Activated CD8-positive, alpha-beta memory T cell treated with anti-CD3 and anti-CD28 coated beads, Interleukin-2, amount 50 U/mL, for 1 hour (primary cell): Measurements from ENCODE around the gene BOK.

Source experiments
- DNase-seq: peaks from one replicate; pipeline ENCODE4 v3.0.0-alpha.2; 2020; ENCODE audit errors: extremely low read depth

Gene BOK

GRCh38 chr2:241538838-241539615, 19.5 kb upstream of the BOK start:
- no peak for DNase-seq

GRCh38 chr2:241539616-241540374, 18.8 kb upstream of the BOK start:
- DNase-seq, result no peak

GRCh38 chr2:241540401-241540770, 18.2 kb upstream of the BOK start:
- no peak for DNase-seq

DNA sequence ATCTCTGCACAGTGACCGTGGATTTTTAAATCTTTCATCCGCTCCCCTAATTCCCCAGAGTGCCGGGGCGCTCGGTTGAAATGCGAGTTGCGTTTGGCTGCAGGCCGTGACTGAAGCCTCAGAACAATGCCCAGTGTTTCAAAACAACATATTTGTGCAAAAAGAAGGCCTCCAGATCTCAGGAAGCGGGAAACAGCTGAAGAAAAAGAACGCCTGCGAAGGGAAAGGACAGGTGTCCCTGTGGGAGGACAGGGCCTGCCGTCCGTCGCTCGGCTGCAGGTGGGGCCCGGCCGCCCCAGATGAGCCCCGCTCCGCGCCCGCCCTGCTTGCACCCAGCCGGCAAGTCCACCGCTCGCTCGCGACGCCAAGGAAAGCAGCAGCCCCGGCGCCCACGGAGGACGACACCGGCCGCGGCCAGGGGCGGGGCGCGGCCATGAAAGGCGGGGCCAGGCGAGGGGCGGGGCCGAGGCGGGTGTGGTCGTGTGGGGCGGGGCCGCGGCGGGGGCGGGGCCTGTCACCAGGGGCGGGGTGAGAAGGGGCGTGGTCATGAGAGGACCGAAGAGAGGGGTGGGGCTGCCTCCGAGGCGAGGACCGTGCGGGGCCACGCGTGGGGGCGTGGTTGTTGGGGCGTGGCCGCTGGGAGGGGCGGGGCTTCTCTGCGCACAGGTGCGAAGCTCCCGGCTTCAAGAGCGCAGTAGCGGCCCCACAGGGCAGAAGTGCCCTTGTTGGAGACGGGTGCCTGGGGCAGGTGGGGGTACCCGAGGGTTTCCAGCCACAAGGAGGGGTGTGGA, 17.6 kb upstream of the BOK start:
- no peak for DNase-seq

GRCh38 chr2:241541564-241542277, 16.8 kb upstream of the BOK start:
- DNase-seq, result no peak

- no peak for DNase-seq
These were observed 16.3 kb upstream of the BOK start for GRCh38 chr2:241542278-241542605.

- no peak for DNase-seq
These were observed 13.4 kb upstream of the BOK start for GRCh38 chr2:241545106-241545505.

DNA sequence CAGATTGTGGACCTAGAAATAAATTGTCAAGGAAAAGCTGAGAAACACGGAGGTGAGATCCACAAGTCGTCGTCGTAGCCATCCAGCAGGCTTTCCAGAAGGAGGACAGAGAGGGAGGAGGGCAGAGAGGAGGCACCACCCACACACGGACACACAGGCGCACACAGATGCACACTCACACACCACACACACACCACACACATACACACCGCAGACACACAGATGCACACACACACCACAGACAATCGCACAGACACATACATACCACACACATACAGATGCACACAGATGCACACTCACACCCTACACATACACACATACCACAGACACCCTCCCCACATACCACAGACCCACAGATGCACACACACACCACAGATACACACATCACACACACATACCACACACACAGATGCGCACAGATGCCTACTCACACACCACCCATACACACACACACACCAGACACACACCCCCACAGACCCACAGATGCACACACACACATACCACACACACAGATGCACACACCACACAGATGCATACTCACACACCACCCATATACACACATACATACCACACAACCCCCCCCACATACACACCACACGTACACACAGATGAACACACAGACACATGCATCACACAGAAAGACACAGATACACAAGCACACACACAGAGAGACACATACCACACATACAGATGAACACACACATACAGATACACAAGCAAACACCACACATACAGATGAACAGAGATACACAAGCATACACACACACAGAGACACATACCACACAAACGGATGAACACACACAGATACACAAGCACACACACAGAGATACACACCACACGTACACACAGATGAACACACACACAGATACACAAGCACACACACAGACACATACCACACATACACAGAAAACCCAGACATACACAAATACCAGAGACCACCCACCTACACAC, 12.7 kb upstream of the BOK start:
- DNase-seq, result no peak

- DNase-seq, result no peak
These were observed 11.6 kb upstream of the BOK start for GRCh38 chr2:241546771-241547498.

DNA sequence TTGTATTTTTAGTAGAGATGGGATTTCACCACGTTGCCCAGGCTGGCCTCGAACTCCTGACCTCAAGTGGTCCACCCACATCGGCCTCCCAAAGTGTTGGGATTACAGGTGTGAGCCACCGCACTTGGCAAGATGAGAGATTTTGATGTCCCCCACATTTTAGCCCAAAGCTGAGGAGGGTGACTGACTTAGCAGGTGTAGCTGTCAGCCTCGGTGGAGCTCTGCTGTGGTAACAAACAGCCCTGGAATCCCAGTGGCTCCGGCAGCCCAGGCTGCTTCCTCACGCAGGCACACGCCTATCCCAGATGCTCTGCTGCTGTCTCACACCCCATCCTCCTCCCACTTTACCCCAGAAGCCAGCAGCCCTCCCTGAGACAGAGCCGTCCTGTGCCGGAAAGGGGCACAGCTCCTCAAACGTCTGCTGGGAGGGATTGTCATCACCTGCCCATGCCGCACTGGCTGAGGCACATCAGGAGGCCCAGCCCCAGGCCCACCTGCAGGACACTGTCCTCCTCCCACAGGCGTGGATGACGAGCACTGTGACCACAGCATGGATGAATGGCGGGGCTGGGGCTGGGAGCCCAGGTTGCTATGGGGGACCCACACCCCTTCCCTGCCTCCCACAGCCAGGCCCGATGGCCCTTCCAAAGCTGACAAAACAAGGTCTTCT, 10.6 kb upstream of the BOK start:
- no peak for DNase-seq

GRCh38 chr2:241548451-241548835, 10.1 kb upstream of the BOK start:
- DNase-seq, result no peak

- DNase-seq, result no peak
These were observed 7.6 kb upstream of the BOK start for GRCh38 chr2:241550616-241551580.

DNA sequence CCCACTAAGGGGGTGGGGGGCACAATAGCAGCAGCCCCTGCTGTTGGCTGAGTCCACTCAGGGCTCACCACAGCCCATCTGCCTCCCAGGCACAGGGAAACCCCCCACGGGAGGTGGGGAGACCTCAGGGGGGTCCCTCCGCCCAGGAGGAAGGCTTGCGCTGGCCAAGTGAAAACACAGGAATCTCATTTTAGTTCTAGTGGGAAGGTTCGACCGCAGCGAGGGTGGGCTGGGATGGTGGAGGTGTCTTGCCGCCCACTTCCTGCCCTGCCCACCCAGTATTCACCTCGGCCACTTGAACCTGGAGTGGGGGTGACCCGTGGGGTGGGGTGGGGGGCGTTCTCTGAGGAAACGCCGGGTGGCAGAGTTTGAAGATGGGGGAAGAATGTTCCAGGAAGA, 6.9 kb upstream of the BOK start:
- no peak for DNase-seq

DNA sequence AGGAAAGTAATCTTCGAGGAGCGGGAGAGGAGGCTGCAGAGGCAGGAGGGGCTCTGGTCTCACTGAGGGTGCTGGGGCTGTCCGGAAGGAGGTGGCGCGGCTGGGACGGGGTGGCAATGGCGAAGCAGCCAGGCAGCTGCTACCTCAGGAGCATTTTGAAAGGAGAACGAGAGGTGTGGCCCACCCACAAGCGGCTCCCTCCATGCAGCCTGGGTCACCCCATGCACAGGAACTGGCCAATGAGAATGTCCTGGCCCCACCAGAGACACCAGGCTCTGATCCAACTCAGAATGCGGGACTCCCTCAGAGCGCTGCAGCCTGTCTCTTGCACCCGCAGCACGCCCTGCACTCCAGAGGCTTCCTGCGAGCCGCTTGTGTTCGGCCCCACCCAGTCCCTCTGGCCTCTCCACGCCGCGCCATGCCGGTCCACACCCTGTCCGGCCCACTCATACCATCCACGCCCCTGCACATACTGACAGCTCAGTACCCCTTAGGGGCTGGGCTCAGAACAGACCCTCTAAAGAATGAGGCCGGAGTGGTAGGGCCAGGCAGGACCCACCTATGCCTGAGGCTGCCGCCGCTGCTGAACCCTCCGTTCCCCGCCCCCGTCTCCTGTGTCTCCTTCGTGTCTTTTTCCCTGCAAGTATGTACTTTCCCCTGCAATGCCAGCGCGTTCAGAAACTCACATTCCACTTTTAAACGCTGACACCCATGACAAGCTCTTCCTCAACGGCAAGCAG, 6.4 kb upstream of the BOK start:
- no peak for DNase-seq

- no peak for DNase-seq
These were observed 5.1 kb upstream of the BOK start for GRCh38 chr2:241553512-241553830.

DNA sequence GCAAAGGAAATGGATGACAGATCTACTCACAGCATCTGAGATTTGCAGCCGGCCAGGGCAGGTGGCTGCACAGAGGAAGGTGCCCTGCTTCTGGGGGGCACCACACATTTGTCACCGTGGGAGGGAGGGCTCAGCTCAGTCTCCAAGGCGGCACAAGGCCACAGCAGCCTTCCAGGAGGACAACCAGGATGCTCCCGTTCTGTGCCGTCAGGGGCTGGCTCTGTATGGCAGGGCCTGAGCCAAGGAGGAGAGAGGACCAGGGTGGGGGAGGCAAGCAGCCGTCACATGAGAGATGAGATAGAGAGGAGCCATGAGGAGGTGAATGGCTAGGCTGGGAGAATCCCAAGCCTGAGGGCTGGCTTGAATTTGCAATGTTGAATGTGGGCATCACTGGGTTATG, 4.6 kb upstream of the BOK start:
- no peak for DNase-seq

DNA sequence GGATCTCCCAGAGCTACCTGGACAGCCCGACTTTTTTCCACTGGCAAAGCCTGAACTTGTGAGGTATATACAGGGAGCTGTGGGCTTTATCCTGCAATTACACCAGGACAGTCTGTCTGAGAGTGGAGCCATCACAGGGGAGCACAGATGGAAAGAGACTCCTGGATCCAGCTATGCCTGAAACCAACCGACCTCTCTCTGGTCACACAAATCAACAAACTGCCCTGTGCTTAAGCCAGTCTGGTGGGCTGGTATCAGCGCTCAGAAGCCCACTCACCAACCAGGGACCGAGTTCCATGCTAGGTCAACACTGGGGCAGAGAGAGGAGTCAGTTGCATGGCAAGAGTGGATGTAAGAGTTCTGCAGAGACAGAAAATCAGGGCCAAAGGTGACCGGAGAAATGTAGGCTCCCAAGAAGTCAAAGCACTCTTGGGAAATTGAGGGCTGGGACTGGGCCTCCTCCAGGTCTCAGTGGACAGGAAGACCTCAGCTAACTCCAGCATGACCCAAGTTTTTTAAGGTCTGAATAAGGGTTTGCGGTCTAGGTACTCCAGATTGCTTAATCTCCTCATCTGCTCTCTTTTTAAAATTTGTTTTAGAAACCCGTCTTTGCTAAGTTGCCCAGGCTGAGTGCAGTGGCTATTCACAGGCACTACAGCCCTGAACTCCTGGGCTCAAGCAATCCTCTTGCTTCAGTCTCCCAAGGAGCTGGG, 3.8 kb upstream of the BOK start:
- no peak for DNase-seq
